Endothelial cell (in vitro differentiated cells): ENCODE results near the gene FBXL16. TPM values are rescaled to one million over a fixed set of nuclear protein-coding genes. Genes with fewer than 3 reads are reported as not detected.

Experiments used
- DNase-seq: peaks from one replicate; pipeline ENCODE4 v3.0.0; 2021; ENCODE audit warnings: low spot score
- H3K27ac Mint-ChIP-seq: one replicate; pipeline ENCODE4 v1.8.0; 2021; ENCODE audit warnings: mixed read lengths, inconsistent platforms; ENCODE audit not compliant: unreplicated experiment
- H3K27me3 Mint-ChIP-seq: one replicate; pipeline ENCODE4 v1.8.0; 2021; ENCODE audit warnings: mild to moderate bottlenecking, moderate library complexity, mixed read lengths, inconsistent platforms; ENCODE audit not compliant: unreplicated experiment
- H3K36me3 Mint-ChIP-seq: one replicate; pipeline ENCODE4 v1.8.0; 2021; ENCODE audit warnings: mild to moderate bottlenecking, low read depth, mixed read lengths, inconsistent platforms; ENCODE audit not compliant: unreplicated experiment
- H3K4me1 Mint-ChIP-seq: one replicate; pipeline ENCODE4 v1.8.0; 2021; ENCODE audit warnings: mild to moderate bottlenecking, mixed read lengths, inconsistent platforms; ENCODE audit not compliant: unreplicated experiment
- H3K4me3 Mint-ChIP-seq: one replicate; pipeline ENCODE4 v1.8.0; 2021; ENCODE audit warnings: mild to moderate bottlenecking, mixed read lengths, inconsistent platforms; ENCODE audit not compliant: unreplicated experiment
- H3K9me3 Mint-ChIP-seq: one replicate; pipeline ENCODE4 v1.8.0; 2021; ENCODE audit warnings: mixed read lengths, inconsistent platforms; ENCODE audit not compliant: unreplicated experiment
- total RNA-seq: library from RNA; stranded (reverse); fragmentation: NEBNext Ultra II Directional; extraction: Animal tissue kit (Norgen Biotek cat#: 25700); gene quantifications from one replicate; pipeline ENCODE4 v1.2.1, GENCODE V29; 2021; ENCODE audit not compliant: unreplicated experiment
- TF ChIP-seq, protein P1 (sequence below): fragments of 200-600 bp; sonication (generic); IDR thresholded peaks from one replicate; pipeline ENCODE4 v1.5.0; 2021; ENCODE audit warnings: antibody characterized with exemption; ENCODE audit not compliant: unreplicated experiment

FBXL16 gene
- total RNA-seq, 1 donor from 2014 or later, result not detected

GRCh38 chr16:678858-679813 is 26.5 kb downstream of the FBXL16 start:
- DNase-seq, result peak; percentile 57
- Mint-ChIP-seq H3K36me3 (peaks cover 5% of the 10 kb centered on the region), H3K27ac (no peak overlapping the region), H3K4me1 (peaks cover 6% of the 10 kb centered on the region), H3K9me3 (no peaks in the 10 kb centered on the region), H3K4me3 (peak overlapping the region; percentile 84), H3K27me3 (peaks cover 20% of the 10 kb centered on the region)
- TF ChIP-seq, protein P1, sequence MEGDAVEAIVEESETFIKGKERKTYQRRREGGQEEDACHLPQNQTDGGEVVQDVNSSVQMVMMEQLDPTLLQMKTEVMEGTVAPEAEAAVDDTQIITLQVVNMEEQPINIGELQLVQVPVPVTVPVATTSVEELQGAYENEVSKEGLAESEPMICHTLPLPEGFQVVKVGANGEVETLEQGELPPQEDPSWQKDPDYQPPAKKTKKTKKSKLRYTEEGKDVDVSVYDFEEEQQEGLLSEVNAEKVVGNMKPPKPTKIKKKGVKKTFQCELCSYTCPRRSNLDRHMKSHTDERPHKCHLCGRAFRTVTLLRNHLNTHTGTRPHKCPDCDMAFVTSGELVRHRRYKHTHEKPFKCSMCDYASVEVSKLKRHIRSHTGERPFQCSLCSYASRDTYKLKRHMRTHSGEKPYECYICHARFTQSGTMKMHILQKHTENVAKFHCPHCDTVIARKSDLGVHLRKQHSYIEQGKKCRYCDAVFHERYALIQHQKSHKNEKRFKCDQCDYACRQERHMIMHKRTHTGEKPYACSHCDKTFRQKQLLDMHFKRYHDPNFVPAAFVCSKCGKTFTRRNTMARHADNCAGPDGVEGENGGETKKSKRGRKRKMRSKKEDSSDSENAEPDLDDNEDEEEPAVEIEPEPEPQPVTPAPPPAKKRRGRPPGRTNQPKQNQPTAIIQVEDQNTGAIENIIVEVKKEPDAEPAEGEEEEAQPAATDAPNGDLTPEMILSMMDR, result no peak

DNA sequence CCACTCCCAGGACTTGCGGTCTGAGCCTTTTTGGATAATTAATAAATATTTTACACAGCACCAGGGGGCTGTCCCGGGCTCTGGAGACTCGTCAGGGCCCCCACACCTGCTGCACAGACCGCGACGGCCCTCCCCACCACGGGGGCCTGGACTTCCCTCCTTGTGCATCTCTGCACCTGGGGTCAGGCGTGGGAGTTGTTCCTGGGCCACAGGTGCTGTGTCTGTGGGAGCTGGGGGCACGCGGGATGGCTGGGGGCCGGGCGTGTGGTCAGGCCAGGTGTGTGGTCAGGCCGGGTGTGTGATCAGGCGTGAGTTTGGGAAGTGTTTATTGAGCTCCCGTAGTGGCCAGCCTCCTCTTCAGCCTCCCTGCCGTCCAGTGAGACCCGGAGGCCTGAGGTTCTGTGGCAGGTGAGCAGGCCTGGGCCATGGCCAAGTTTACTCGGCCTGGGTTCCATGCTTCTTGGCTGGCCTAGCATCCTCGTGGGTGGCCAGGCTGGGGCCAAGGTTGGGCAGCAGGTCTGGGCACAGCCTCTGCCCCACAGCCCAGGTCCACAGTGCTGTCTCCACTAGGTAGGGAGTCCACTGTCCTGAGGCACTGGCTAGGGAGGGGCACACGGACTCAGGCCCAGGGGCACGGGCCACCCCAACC is 27.3 kb downstream of the FBXL16 start:
- peaks cover 20% of the 10 kb centered on the region for H3K27me3 Mint-ChIP-seq

GRCh38 chr16:677316-678190 is 28.0 kb downstream of the FBXL16 start:
- no peak for DNase-seq
- Mint-ChIP-seq H3K4me1 (peaks cover 5% of the 10 kb centered on the region), H3K9me3 (no peaks in the 10 kb centered on the region), H3K27me3 (peaks cover 20% of the 10 kb centered on the region), H3K27ac (no peak overlapping the region), H3K4me3 (no peak overlapping the region), H3K36me3 (peaks cover 3% of the 10 kb centered on the region)
- TF ChIP-seq, protein P1, result no peak

More for the DNA sequence above, 27.3 kb downstream of the FBXL16 start:
- Mint-ChIP-seq H3K4me1 (peaks cover 6% of the 10 kb centered on the region), H3K27ac (no peak overlapping the region), H3K9me3 (no peaks in the 10 kb centered on the region), H3K4me3 (no peak overlapping the region), H3K36me3 (peaks cover 5% of the 10 kb centered on the region)
- DNase-seq, result no peak
- TF ChIP-seq, protein P1, result no peak

DNA sequence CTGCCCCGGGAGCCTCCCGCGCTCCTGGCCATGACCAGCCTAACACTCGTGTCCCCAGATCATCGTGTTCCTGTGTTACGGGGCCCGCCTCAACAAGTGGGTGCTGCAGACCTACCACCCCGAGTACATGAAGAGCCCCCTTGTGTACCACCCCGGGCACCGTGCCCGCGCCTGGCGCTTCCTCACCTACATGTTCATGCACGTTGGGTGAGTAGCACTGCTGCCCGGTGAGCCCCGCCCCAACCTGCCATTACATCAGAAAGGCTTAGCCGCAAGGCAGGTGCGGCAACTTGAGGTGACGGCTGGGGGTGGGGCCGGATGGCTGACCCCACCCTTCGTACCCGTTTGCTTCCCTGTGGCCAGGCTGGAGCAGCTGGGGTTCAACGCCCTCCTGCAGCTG is 28.7 kb downstream of the FBXL16 start:
- peaks cover 3% of the 10 kb centered on the region for H3K4me1 Mint-ChIP-seq
- no peak for DNase-seq
- no peak overlapping the region for H3K27ac Mint-ChIP-seq
- no peaks in the 10 kb centered on the region for H3K9me3 Mint-ChIP-seq
- H3K4me3 Mint-ChIP-seq, result no peak overlapping the region
- TF ChIP-seq, protein P1, result no peak
- no peaks in the 10 kb centered on the region for H3K36me3 Mint-ChIP-seq
- H3K27me3 Mint-ChIP-seq, result peaks cover 15% of the 10 kb centered on the region
